A549 (cell line): Measurements from ENCODE around the gene NPRL2.

Experiments
- CEBPB ChIP-seq, 2 experiments: fragments of >200 bp in 1 of 2; sonication (Bioruptor Twin) in 1 of 2; formaldehyde crosslinking in 1 of 2; IDR thresholded peaks; 2 replicates each; pipeline ENCODE4 v1.6.1; 2012 to 2016
- CTCF ChIP-seq: fragments of >200 bp; sonication (Bioruptor Twin); formaldehyde crosslinking; IDR thresholded peaks from 3 replicates; pipeline ENCODE4 v1.5.1; 2016
- EHF ChIP-seq: fragments of 250-450 bp; sonication (Bioruptor Pico); IDR thresholded peaks from 2 replicates; pipeline ENCODE4 v1.5.0; 2020; ENCODE audit warnings: mild to moderate bottlenecking
- HOXA7 ChIP-seq: fragments of 250-450 bp; sonication (Bioruptor Pico); IDR thresholded peaks from 2 replicates; pipeline ENCODE4 v1.5.0; 2020; ENCODE audit warnings: mild to moderate bottlenecking, moderate library complexity
- MAZ ChIP-seq: fragments of 150-350 bp; IDR thresholded peaks from 2 replicates; pipeline ENCODE4 v1.6.1; 2014; ENCODE audit warnings: antibody characterized with exemption, low read depth, low read length, borderline replicate concordance
- PBX3 ChIP-seq: IDR thresholded peaks from 2 replicates; pipeline ENCODE4 v1.6.1; 2012
- POLR2A ChIP-seq: IDR thresholded peaks from 2 replicates; pipeline ENCODE4 v1.6.1; 2012; ENCODE audit warnings: mild to moderate bottlenecking, low read length
- SREBF2 ChIP-seq: fragments of 450-650 bp; IDR thresholded peaks from 2 replicates; pipeline ENCODE4 v1.6.1; 2014; ENCODE audit warnings: mild to moderate bottlenecking, moderate library complexity
- ZFP36 ChIP-seq: fragments of 450-650 bp; IDR thresholded peaks from 2 replicates; pipeline ENCODE4 v1.6.1; 2014; ENCODE audit warnings: borderline replicate concordance; ENCODE audit not compliant: partially characterized antibody
- TF ChIP-seq, protein P1 (sequence below): fragments of >200 bp; sonication (Bioruptor Twin); formaldehyde crosslinking; IDR thresholded peaks from 3 replicates; pipeline ENCODE4 v1.6.1; 2016

- TF ChIP-seq CTCF (no peak), SREBF2 (no peak), CEBPB (IDR thresholded peaks at IDR 0.05) (no peak), EHF (CRISPR knock-in tag) (no peak), PBX3 (no peak), POLR2A (no peak), ZFP36 (no peak), MAZ (no peak), HOXA7 (CRISPR knock-in tag) (no peak)
- TF ChIP-seq, protein P1, sequence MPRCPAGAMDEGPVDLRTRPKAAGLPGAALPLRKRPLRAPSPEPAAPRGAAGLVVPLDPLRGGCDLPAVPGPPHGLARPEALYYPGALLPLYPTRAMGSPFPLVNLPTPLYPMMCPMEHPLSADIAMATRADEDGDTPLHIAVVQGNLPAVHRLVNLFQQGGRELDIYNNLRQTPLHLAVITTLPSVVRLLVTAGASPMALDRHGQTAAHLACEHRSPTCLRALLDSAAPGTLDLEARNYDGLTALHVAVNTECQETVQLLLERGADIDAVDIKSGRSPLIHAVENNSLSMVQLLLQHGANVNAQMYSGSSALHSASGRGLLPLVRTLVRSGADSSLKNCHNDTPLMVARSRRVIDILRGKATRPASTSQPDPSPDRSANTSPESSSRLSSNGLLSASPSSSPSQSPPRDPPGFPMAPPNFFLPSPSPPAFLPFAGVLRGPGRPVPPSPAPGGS, result no peak
Measured at GRCh38 chr3:50340448-50341329, 9.9 kb downstream of the NPRL2 start, which contains the start of gene RASSF1.
